GM19238 (cell line): ENCODE measurements around the gene HNRNPLL.

ENCODE experiments used
- DNase-seq: peaks from one replicate; pipeline ENCODE4 v3.0.0; 2011; ENCODE audit warnings: low spot score; ENCODE audit not compliant: insufficient read length

HNRNPLL gene

GRCh38 chr2:38532366-38532765 is 70.4 kb downstream of the HNRNPLL start:
- DNase-seq, result no peak

DNA sequence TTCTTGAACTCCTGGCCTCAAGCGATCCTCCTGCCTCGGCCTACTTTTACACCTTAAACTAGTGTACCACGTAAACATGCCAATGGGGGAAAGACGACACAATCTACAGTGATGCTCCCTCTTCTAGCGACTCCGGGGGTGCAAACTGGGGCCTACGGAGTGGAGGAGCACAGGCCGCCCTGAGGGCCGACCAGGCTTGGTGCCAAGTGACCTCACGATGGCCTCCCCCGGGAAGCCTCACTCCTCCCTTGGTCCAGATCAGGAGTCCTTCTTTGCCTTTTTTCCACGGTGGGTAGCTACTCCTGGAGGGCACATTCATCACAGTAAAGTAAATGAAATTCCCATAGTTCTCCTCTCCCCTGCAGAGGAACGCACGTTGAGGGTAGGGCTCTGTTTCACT is 73.5 kb downstream of the HNRNPLL start:
- DNase-seq, result no peak

GRCh38 chr2:38528534-38528933 is 74.2 kb downstream of the HNRNPLL start:
- no peak for DNase-seq

GRCh38 chr2:38528008-38528442 is 74.7 kb downstream of the HNRNPLL start:
- DNase-seq, result no peak

DNA sequence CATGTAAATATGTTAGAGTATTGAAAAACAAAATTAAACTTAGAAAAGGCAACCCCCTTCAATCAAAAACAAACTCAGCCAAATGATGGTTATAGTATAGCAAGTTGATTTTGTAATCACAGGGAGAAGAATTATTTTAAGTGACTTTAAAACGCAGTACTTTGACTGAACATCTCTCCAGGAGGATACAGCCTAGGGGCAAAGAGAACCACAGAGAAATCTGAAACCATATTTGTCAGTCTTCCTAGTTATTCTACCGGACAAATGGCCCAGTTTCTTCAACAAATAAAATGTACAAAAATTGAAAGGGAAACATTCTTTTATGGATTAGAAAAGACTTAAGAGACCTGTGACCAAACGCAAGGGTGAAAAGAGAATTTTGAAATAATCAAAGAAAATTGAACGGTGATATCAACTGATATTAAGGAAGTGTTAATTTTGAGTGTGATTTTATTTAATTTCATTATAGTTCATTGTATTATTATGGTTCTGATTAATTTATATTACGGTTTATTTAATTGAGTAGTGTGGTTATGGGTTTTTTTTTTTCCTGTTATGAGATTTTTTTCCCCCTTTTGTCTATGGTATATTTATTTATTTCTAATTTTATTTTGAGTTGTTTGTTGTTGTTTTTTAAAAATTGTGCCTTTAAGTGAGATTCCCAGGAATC is 75.3 kb downstream of the HNRNPLL start:
- no peak for DNase-seq

- no peak for DNase-seq
Observed at GRCh38 chr2:38526195-38526594, 76.5 kb downstream of the HNRNPLL start.

GRCh38 chr2:38524580-38524979 is 78.1 kb downstream of the HNRNPLL start:
- no peak for DNase-seq

- no peak for DNase-seq
Observed at GRCh38 chr2:38523728-38524437, 78.8 kb downstream of the HNRNPLL start.

DNA sequence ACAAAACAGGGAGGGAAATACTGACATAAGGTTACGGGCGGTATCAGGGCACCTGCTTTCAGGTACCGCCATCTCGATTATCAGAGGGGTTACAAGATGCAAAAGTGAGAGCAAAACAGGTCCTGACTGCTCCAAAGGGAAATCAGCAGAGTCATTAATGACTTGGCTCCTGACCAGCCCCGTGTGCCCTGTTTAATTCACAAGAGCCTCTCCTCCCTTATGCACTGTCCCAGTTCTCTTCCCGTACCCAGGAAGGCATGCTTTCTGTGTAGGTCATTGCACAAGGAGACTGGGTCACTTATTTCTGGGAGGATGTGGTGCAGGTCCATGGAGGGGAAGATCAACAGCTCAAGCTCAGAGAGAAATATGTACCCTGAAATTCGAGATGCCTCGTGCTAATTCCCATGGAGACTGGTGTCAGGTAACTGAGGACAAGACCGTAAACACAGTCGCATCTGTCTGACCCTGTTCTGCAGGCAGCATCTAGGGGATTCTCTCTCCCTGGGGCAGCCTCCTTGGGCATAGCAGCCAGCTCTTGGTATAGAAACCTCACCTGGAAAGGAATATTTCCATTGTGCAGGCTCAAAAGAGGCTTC is 79.9 kb downstream of the HNRNPLL start:
- no peak for DNase-seq

DNA sequence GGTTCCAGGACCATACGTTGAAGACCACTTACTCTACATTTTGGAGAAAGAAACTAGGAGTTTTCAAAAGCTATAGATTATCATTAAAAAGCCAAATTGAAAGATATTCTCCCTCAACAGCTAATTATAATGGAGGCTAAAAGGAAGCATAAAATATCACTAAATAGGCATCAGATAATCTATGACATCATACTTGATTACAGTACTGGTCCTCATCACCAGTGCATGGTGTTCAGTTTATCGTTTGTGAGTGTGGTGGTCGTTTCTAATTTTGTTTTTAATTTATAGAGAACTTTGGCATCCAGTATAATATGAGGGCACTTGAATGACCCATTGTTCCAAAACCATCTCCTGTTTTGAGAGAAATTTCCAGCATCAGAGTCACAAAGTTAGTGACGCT is 80.9 kb downstream of the HNRNPLL start:
- DNase-seq, result no peak

GRCh38 chr2:38517284-38517683 is 85.4 kb downstream of the HNRNPLL start:
- no peak for DNase-seq

DNA sequence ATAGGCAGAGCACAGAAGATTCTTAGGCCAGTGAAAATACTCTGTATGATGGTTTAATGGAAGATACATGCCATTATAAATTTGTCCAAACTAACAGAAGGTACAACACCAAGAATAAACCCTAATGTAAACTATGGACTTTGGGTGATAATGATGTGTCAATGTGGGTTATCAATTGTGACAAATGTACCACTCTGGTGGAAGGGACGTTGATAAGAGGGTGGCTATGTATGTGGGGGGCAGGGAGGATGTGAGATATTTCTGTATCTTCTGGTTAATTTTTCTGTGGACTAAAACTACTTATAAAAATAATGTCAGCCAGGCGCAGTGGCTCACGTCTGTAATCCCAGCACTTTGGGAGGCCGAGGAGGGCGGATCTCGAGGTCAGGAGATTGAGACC is 86.2 kb downstream of the HNRNPLL start:
- DNase-seq, result no peak

DNA sequence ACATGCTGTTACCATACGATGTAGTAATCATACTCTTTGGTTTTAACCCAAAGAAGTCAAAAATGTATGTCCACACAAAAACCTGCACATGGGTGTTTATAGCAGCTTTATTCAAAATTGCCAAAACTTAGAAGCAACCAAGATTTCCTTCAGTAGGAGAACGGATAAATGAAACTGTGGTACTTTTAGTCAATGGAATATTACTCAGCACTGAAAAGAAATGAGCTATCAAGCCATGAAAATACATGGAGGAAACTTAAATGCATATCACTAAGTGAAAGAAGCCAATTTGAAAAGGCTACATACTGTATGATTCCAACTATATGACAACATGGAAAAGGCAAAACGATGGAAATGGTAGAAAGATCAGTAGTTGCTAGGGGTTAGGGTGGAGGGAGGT is 86.6 kb downstream of the HNRNPLL start:
- DNase-seq, result no peak

GRCh38 chr2:38515155-38516074 is 87.3 kb downstream of the HNRNPLL start:
- DNase-seq, result no peak

GRCh38 chr2:38514603-38515154 is 88.0 kb downstream of the HNRNPLL start:
- no peak for DNase-seq

GRCh38 chr2:38512211-38512610 is 90.5 kb downstream of the HNRNPLL start:
- DNase-seq, result no peak
